Stomach (tissue), 9 donors: Measurements from ENCODE around the gene ACSS2. TPM values are rescaled to one million over a fixed set of nuclear protein-coding genes. Genes with fewer than 3 reads are reported as not detected.

Experiments used
- DNase-seq, 2 donors: peaks; one replicate each; pipeline versions ENCODE4 v3.0.0 to v3.0.0-alpha.2; 2013 to 2019
- H3K27ac ChIP-seq, 5 donors: fragments of 200-600 bp in 4 of 5; sonication (generic) in 4 of 5; one replicate each; pipeline ENCODE4 v1.5.1; 2013 to 2019; ENCODE audit warnings: mild to moderate bottlenecking in 1 of 5, moderate library complexity in 1 of 5
- H3K27me3 ChIP-seq, 3 donors: fragments of 200-600 bp; sonication (generic); one replicate each; pipeline ENCODE4 v1.5.1; 2017 to 2019; ENCODE audit warnings: mixed run types in 1 of 3
- H3K36me3 ChIP-seq, 4 donors: fragments of 200-600 bp; sonication (generic); 1 replicate in 3 of 4; 2 replicates in 1 of 4; pipeline ENCODE4 v1.5.1; 2016 to 2019
- H3K4me1 ChIP-seq, 4 donors: fragments of 200-600 bp; sonication (generic); one replicate each; pipeline ENCODE4 v1.5.1; 2016 to 2019
- H3K4me3 ChIP-seq, 4 donors: fragments of 200-600 bp; sonication (generic) in 3 of 4; one replicate each; pipeline ENCODE4 v1.5.1; 2016 to 2019; ENCODE audit warnings: mild to moderate bottlenecking in 1 of 4
- H3K9me3 ChIP-seq, 4 donors: fragments of 200-600 bp; sonication (generic); one replicate each; pipeline ENCODE4 v1.5.1; 2016 to 2019
- CTCF ChIP-seq, 7 experiments: fragments of 450-650 bp in 4 of 7; fragments of 200-600 bp in 3 of 7; sonication (generic) in 3 of 7; IDR thresholded peaks; one replicate each; pipeline ENCODE4 v1.5.1; 2016 to 2019; ENCODE audit warnings: antibody characterized with exemption in 7 of 7, control low read depth in 2 of 7, mild to moderate bottlenecking in 1 of 7
- EP300 ChIP-seq: sonication (generic); formaldehyde crosslinking; IDR thresholded peaks from one replicate; pipeline ENCODE4 v1.6.1; 2017; ENCODE audit warnings: antibody characterized with exemption
- POLR2A ChIP-seq, 4 donors: fragments of 450-650 bp; IDR thresholded peaks; one replicate each; pipeline ENCODE4 v1.6.1; 2016; ENCODE audit warnings: antibody characterized with exemption in 4 of 4, control low read depth in 2 of 4, mild to moderate bottlenecking in 1 of 4, moderate library complexity in 1 of 4
- POLR2AphosphoS5 ChIP-seq, 3 donors: sonication (generic); formaldehyde crosslinking; IDR thresholded peaks; one replicate each; pipeline ENCODE4 v1.6.1; 2016; ENCODE audit warnings: antibody characterized with exemption in 3 of 3
- WGBS, 5 donors: extraction: QIAGEN DNeasy Blood & Tissue Kit in 3 of 5; methylation state at CpG; one replicate each; pipeline versions ENCODE4 v1.1.5 to v1.1.7; 2013 to 2018; 5-methylcytosine and 5-hydroxymethylcytosine counted together
- intact Hi-C: fragments of 100-400 bp; cut with DNase I; formaldehyde crosslinking; loops from one replicate; pipeline ENCODE4 v1.15.1; 2023; ENCODE audit warnings: low total_unique reads
- polyA plus RNA-seq, 3 donors: library from polyadenylated mRNA; stranded (reverse); fragments of 200-250 nt; gene quantifications; one replicate each; pipeline ENCODE4 v1.2.3, GENCODE V29; 2013
- total RNA-seq, 5 donors: library from RNA; depleted of rRNA; stranded (reverse); fragments of >200 nt; gene quantifications; one replicate each; pipeline versions ENCODE4 v1.1.0 to v1.2.3, GENCODE V29; 2014 to 2016
- donor health status: healthy with polysubstance abuse.
- donor health status: Bipolar disorder and iron deficiency.
- donor health status: healthy.

The ACSS2 gene
- total and polyA plus RNA-seq, 8 donors: 59.0 to 1,709 (median 139) TPM

DNA sequence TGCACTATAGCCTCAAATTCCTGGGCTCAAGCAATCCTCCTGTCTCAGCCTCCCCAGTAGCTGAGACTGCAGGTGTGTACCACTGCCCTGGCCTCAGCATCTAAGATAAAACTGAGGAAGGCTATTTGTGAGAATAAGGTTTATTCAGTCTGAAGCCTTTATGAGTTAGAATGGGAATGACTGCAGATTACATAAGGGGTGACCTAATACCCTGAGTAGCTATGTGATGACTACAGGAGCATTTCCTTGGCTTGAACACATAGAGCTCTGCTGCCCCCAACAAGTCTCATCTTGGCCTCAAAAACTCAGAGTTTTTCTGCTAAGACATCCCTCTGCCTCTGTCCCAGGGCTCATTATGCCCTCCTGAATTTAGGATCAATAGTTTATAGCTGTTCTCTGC lies 71.6 kb downstream of the ACSS2 start:
- Histone ChIP-seq H3K27me3 (no peaks in the 10 kb centered on the region), H3K27ac (peak overlapping the region in 1 of 5 donors; percentile 44), H3K9me3 (no peaks in the 10 kb centered on the region), H3K36me3 (peaks cover 0 to 47% (median 35%) of the 10 kb centered on the region in 4 donors), H3K4me1 (peaks cover 4 to 53% (median 32%) of the 10 kb centered on the region in 4 donors), H3K4me3 (no peak overlapping the region)
- no peak for DNase-seq
- TF ChIP-seq POLR2AphosphoS5 (IDR thresholded peaks at IDR 0.05) (no peak), EP300 (no peak), POLR2A (IDR thresholded peaks at IDR 0.05) (no peak), CTCF (IDR thresholded peaks at IDR 0.05) (no peak)
- intact Hi-C loops: no loop called here

DNA sequence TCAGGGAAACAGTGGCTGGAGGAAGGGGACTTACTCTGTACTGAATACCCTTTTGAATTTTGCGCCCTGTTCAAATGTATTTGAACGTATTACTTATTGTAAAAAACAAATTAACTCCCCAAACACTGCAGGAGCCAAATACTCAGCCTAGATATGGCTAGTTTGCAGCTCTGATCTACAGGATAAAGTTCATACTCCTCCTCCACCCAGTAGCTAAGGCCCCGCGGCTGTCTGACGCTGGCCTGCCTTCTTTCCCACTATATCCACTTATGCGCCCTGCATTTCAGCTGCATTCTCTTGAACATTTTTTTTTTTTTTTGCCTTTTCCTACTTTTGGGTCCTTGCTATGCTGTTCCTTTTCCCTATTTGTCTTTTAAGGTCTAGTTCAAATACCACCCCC lies 72.7 kb downstream of the ACSS2 start:
- TF ChIP-seq POLR2AphosphoS5 (IDR thresholded peaks at IDR 0.05) (no peak), EP300 (no peak), CTCF (IDR thresholded peaks at IDR 0.05) (no peak), POLR2A (IDR thresholded peaks at IDR 0.05) (no peak)
- Histone ChIP-seq H3K27ac (peak overlapping the region in 3 of 5 donors; percentile 10 to 44 (median 22)), H3K36me3 (peaks cover 0 to 36% (median 25%) of the 10 kb centered on the region in 4 donors), H3K4me1 (peaks cover 4 to 59% (median 37%) of the 10 kb centered on the region in 4 donors), H3K9me3 (no peaks in the 10 kb centered on the region), H3K27me3 (no peaks in the 10 kb centered on the region), H3K4me3 (no peak overlapping the region)
- no peak for DNase-seq
- intact Hi-C loops: no loop called here
- WGBS, 5 donors: 26 to 62% (median 50%) methylated on average over 6 of the region's 6 CpGs

DNA sequence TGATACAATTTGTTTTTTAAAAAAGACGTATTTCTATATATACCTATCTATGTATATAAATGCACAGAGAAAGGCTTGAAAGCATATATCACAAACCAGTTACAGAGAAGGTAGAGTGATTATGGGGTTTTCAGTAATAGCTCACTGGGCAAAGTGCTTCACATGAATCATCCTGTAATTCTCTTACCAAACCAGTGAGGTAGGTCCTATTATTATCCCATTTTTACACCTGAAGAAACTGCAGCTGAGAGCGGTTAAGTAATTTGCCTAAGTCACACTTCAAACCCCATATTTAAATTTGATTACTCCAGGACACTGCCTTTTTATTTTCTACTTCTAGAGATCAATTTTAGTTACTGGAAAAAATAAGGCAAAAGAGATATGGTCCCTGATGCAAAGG lies 74.8 kb downstream of the ACSS2 start:
- Histone ChIP-seq H3K36me3 (peaks cover 0 to 23% (median 11%) of the 10 kb centered on the region in 4 donors), H3K4me3 (no peak overlapping the region), H3K27ac (no peak overlapping the region), H3K9me3 (no peaks in the 10 kb centered on the region), H3K4me1 (peaks cover 7 to 59% (median 36%) of the 10 kb centered on the region in 4 donors), H3K27me3 (no peaks in the 10 kb centered on the region)
- WGBS, 5 donors: 90 to 98% (median 95%) methylated on average over 2 of the region's 2 CpGs
- TF ChIP-seq POLR2A (IDR thresholded peaks at IDR 0.05) (no peak), CTCF (IDR thresholded peaks at IDR 0.05) (no peak), EP300 (no peak), POLR2AphosphoS5 (IDR thresholded peaks at IDR 0.05) (no peak)
- no peak for DNase-seq
- intact Hi-C loops: no loop called here

- TF ChIP-seq CTCF (IDR thresholded peaks at IDR 0.05) (no peak), EP300 (no peak), POLR2AphosphoS5 (IDR thresholded peaks at IDR 0.05) (no peak), POLR2A (IDR thresholded peaks at IDR 0.05) (no peak)
- Histone ChIP-seq H3K27me3 (no peaks in the 10 kb centered on the region), H3K27ac (no peak overlapping the region), H3K36me3 (peaks cover 0 to 23% (median 11%) of the 10 kb centered on the region in 4 donors), H3K4me3 (no peak overlapping the region), H3K4me1 (peaks cover 9 to 59% (median 36%) of the 10 kb centered on the region in 4 donors), H3K9me3 (no peaks in the 10 kb centered on the region)
- no peak for DNase-seq
- intact Hi-C loops: no loop called here
- 82 to 90% (median 85%) methylated on average over 4 to 8 of the region's 8 CpGs for WGBS, 5 donors
Measured at GRCh38 chr20:34951652-34952051, 75.2 kb downstream of the ACSS2 start.
